HepG2 (cell line): ENCODE measurements around the gene TBC1D24. TPM values are rescaled to one million over a fixed set of nuclear protein-coding genes. Genes with fewer than 3 reads are reported as not detected.

ENCODE experiments used
- ATAC-seq: fragments of 200-7000 bp; cut with Tn5 transposase; 3 replicates; pipeline ENCODE4 v1.9.1; 2020; ENCODE audit warnings: mild to moderate bottlenecking, moderate library complexity
- BruUV-seq: library from RNA; stranded (reverse); fragments of 400-500 nt; replicated peaks from 2 replicates; lab custom pipeline; 2021; lab: Mats Ljungman, UMichigan
- CTCF ChIA-PET: fragments of 300-600 bp; formaldehyde crosslinking; extraction: SDS; loops from one replicate; lab custom pipeline; 2021; ENCODE audit warnings: low total read pairs, inconsistent platforms, low intra/inter-chr PET ratio; lab: Yijun Ruan, JAX
- POLR2A ChIA-PET: fragments of 350-600 bp; sonication (Branson Sonifier 250); formaldehyde crosslinking; loops from one replicate; lab custom pipeline; 2020; ENCODE audit warnings: antibody characterized with exemption, inconsistent platforms; lab: Yijun Ruan, JAX
- DNase-seq: peaks from one replicate; pipeline ENCODE4 v3.0.0-alpha.2; 2015; ENCODE audit warnings: low spot score
- FAIRE-seq: peaks from 3 replicates; lab custom pipeline; 2011; peaks lifted over from hg19 to GRCh38; lab: Jason Lieb, UNC
- H2AFZ ChIP-seq: one replicate; pipeline ENCODE4 v1.6.1; 2011; ENCODE audit warnings: low read length, inconsistent platforms
- H3K27ac ChIP-seq: fragments of 300-600 bp; 3 replicates; pipeline ENCODE4 v1.8.0; 2011; ENCODE audit warnings: mixed run types, mild to moderate bottlenecking, mixed read lengths, low read length, inconsistent platforms; ENCODE audit not compliant: insufficient read depth; ENCODE audit errors: extremely low read length
- H3K27me3 ChIP-seq, 2 experiments: fragments of 200-600 bp in 1 of 2; 2 replicates in 1 of 2; 3 replicates in 1 of 2; pipeline versions ENCODE4 v1.6.0 to v1.8.0; 2011; ENCODE audit warnings: low read length in 2 of 2, mild to moderate bottlenecking in 2 of 2, moderate library complexity in 2 of 2, inconsistent platforms in 1 of 2; ENCODE audit not compliant: insufficient read depth in 2 of 2, control insufficient read depth in 1 of 2
- H3K36me3 ChIP-seq, 2 experiments: fragments of 200-600 bp in 1 of 2; replicated peaks in 1 of 2; 2 replicates in 1 of 2; 3 replicates in 1 of 2; pipeline versions ENCODE4 v1.5.1 to v1.8.0; 2011; ENCODE audit warnings: low read length in 2 of 2, inconsistent platforms in 1 of 2; ENCODE audit not compliant: insufficient read depth in 2 of 2, control insufficient read depth in 1 of 2
- H3K4me1 ChIP-seq: 2 replicates; pipeline ENCODE4 v1.5.1; 2012; ENCODE audit warnings: low read length, inconsistent platforms; ENCODE audit not compliant: insufficient read depth
- H3K4me2 ChIP-seq: 2 replicates; pipeline ENCODE4 v1.6.0; 2011; ENCODE audit warnings: low read depth, low read length, inconsistent platforms
- H3K4me3 ChIP-seq, 3 experiments: fragments of 200-600 bp in 1 of 3; sonication (generic), shearing (Covaris generic) in 1 of 3; replicated peaks in 1 of 3; 2 replicates each; pipeline ENCODE4 v1.5.1; 2011 to 2016; ENCODE audit warnings: low read length in 3 of 3, inconsistent platforms in 2 of 3, low read depth in 2 of 3, mild to moderate bottlenecking in 2 of 3, control low read depth in 1 of 3, mixed read lengths in 1 of 3; ENCODE audit not compliant: insufficient read depth in 1 of 3
- H3K79me2 ChIP-seq: one replicate; pipeline ENCODE4 v1.6.1; 2011; ENCODE audit warnings: low read length, inconsistent platforms; ENCODE audit not compliant: insufficient read depth
- H3K9ac ChIP-seq: 2 replicates; pipeline ENCODE4 v1.6.0; 2011; ENCODE audit warnings: mild to moderate bottlenecking, low read depth, low read length, inconsistent platforms; ENCODE audit not compliant: insufficient read depth
- H3K9me3 ChIP-seq: 2 replicates; pipeline ENCODE4 v1.5.1; 2012; ENCODE audit warnings: mild to moderate bottlenecking, low read length
- H4K20me1 ChIP-seq: 2 replicates; pipeline ENCODE4 v1.6.0; 2011; ENCODE audit warnings: inconsistent platforms, mild to moderate bottlenecking, low read length, moderate library complexity; ENCODE audit not compliant: insufficient read depth
- CEBPG ChIP-seq: IDR thresholded peaks from 2 replicates; pipeline ENCODE4 v1.6.1; 2016
- ELF3 ChIP-seq: IDR thresholded peaks from 2 replicates; pipeline ENCODE4 v1.6.1; 2016; ENCODE audit warnings: missing genetic modification reagents, missing compliant biosample characterization
- FOXA1 ChIP-seq, 2 experiments: fragments of 450-650 bp in 1 of 2; sonication (generic) in 1 of 2; formaldehyde crosslinking in 1 of 2; IDR thresholded peaks; 2 replicates each; pipeline versions ENCODE4 v1.4.0 to v1.6.1; 2016 to 2020; ENCODE audit warnings: missing genetic modification reagents in 1 of 2
- HOXD1 ChIP-seq: sonication (generic); formaldehyde crosslinking; IDR thresholded peaks from 2 replicates; pipeline ENCODE4 v1.5.0; 2020; ENCODE audit warnings: missing genetic modification reagents
- IKZF1 ChIP-seq: fragments of 450-650 bp; IDR thresholded peaks from 2 replicates; pipeline ENCODE4 v1.7.1; 2016
- ISX ChIP-seq: sonication (generic); formaldehyde crosslinking; conservative IDR thresholded peaks from 2 replicates; pipeline ENCODE4 v1.5.0; 2020; ENCODE audit warnings: missing genetic modification reagents
- KDM5A ChIP-seq: fragments of 200-600 bp; sonication (generic); IDR thresholded peaks from 2 replicates; pipeline ENCODE4 v1.7.0; 2018; ENCODE audit warnings: antibody characterized with exemption, mild to moderate bottlenecking, low read length, borderline replicate concordance
- MED13 ChIP-seq: sonication (generic); formaldehyde crosslinking; IDR thresholded peaks from 2 replicates; pipeline ENCODE4 v1.5.0; 2020; ENCODE audit warnings: missing genetic modification reagents
- NPAS2 ChIP-seq: sonication (generic); formaldehyde crosslinking; IDR thresholded peaks from 2 replicates; pipeline ENCODE4 v1.8.0; 2022; ENCODE audit warnings: mild to moderate bottlenecking, missing genetic modification reagents, borderline replicate concordance
- SIN3A ChIP-seq: IDR thresholded peaks from 2 replicates; pipeline ENCODE4 v1.6.1; 2011; ENCODE audit warnings: low read depth, mild to moderate bottlenecking, control low read depth, low read length, borderline replicate concordance
- TBX3 ChIP-seq: fragments of 450-650 bp; IDR thresholded peaks from 2 replicates; pipeline ENCODE4 v1.6.1; 2017; ENCODE audit warnings: antibody characterized with exemption, mild to moderate bottlenecking, inconsistent platforms, borderline replicate concordance
- ZNF232 ChIP-seq: sonication (generic); formaldehyde crosslinking; IDR thresholded peaks from 2 replicates; pipeline ENCODE4 v1.4.0; 2020; ENCODE audit warnings: missing genetic modification reagents, borderline replicate concordance
- ZNF530 ChIP-seq: sonication (generic); formaldehyde crosslinking; IDR thresholded peaks from 2 replicates; pipeline ENCODE4 v1.5.0; 2020; ENCODE audit warnings: low read depth, mild to moderate bottlenecking, missing genetic modification reagents
- ZNF598 ChIP-seq: sonication (generic); formaldehyde crosslinking; IDR thresholded peaks from 2 replicates; pipeline ENCODE4 v1.5.1; 2020; ENCODE audit warnings: mild to moderate bottlenecking, missing genetic modification reagents, borderline replicate concordance
- ZNF678 ChIP-seq: sonication (generic); formaldehyde crosslinking; IDR thresholded peaks from 2 replicates; pipeline ENCODE4 v1.4.0; 2020; ENCODE audit warnings: mild to moderate bottlenecking, missing genetic modification reagents
- WGBS: methylation state at CpG from one replicate; pipeline ENCODE4 v1.1.6; 2017; ENCODE audit warnings: low lambda C conversion rate; 5-methylcytosine and 5-hydroxymethylcytosine counted together
- in situ Hi-C: cut with HindIII; loops from 2 replicates; pipeline ENCODE4 v1.10.0; 2017; ENCODE audit warnings: low pct_unique_long_range_greater_than_20kb; ENCODE audit not compliant: extremely low pct_ligation_motif_present
- intact Hi-C: fragments of 100-400 bp; cut with micrococcal nuclease; formaldehyde crosslinking; loops from one replicate; pipeline ENCODE4 v1.10.0; 2022; ENCODE audit not compliant: unreplicated experiment
- polyA plus RNA-seq, 8 experiments: library from polyadenylated mRNA; depleted of rRNA in 3 of 8; stranded (reverse) in 7 of 8; unstranded in 1 of 8; fragments of >200 nt; fragmentation: Illumina TruSeq in 4 of 8; extraction: Trizol in 4 of 8; gene quantifications; 2 replicates each; pipeline versions ENCODE4 v1.2.1 to v1.2.3, GENCODE V29; 2011 to 2016; ENCODE audit warnings: low read depth in 4 of 8, missing spikeins in 1 of 8, mixed read lengths in 1 of 8; ENCODE audit not compliant: insufficient read depth in 1 of 8
- total RNA-seq, 5 experiments: library from RNA; depleted of rRNA; stranded (reverse); fragments of >200 nt; fragmentation: Illumina TruSeq; extraction: Trizol; gene quantifications; 2 replicates each; pipeline ENCODE4 v1.2.3, GENCODE V29; 2016; ENCODE audit warnings: low read depth in 1 of 5
- TF ChIP-seq, protein P1 (sequence below): sonication (generic); formaldehyde crosslinking; conservative IDR thresholded peaks from 2 replicates; pipeline ENCODE4 v1.4.0; 2020; ENCODE audit warnings: missing genetic modification reagents

Gene TBC1D24
- total and polyA plus RNA-seq, 2 of the 13 experiments (the other 11 are each of a cell fraction or from before 2014, with no cell fraction given), result 7.7 to 13.7 TPM

- H3K79me2 ChIP-seq, result no peaks in the 10 kb centered on the region
- no peak overlapping the region for H3K4me2 ChIP-seq
- in situ Hi-C loops (no loop called here), intact Hi-C loops (no loop called here)
- H3K27ac ChIP-seq, result no peak overlapping the region
- FAIRE-seq (no peak), ATAC-seq (no peak), DNase-seq (no peak)
- no peak for TF ChIP-seq IKZF1
- no peak for TF ChIP-seq TBX3
- TF ChIP-seq MED13 (CRISPR knock-in tag), result no peak
- no peak for TF ChIP-seq ISX (CRISPR knock-in tag)
- no peak for TF ChIP-seq ZNF232 (CRISPR knock-in tag)
- no peaks in the 10 kb centered on the region for H3K27me3 ChIP-seq
- no peaks in the 10 kb centered on the region for H3K9me3 ChIP-seq
- POLR2A ChIA-PET, result no interaction called here
- no TSS peak for BruUV-seq
- H3K4me1 ChIP-seq, result peaks cover 22% of the 10 kb centered on the region
- WGBS, result 92% methylated on average over 4 of the region's 6 CpGs
- H2AFZ ChIP-seq, result no peak overlapping the region
- H3K9ac ChIP-seq, result no peak overlapping the region
- H4K20me1 ChIP-seq, result no peaks in the 10 kb centered on the region
- H3K36me3 ChIP-seq, result peaks cover 14 to 29% of the 10 kb centered on the region in 2 experiments; a peak in 4 of 5 replicates
- H3K4me3 ChIP-seq, result no peak overlapping the region
- CTCF ChIA-PET, result no interaction called here
These were observed 24.5 kb downstream of the TBC1D24 start for GRCh38 chr16:2499454-2499853.

DNA sequence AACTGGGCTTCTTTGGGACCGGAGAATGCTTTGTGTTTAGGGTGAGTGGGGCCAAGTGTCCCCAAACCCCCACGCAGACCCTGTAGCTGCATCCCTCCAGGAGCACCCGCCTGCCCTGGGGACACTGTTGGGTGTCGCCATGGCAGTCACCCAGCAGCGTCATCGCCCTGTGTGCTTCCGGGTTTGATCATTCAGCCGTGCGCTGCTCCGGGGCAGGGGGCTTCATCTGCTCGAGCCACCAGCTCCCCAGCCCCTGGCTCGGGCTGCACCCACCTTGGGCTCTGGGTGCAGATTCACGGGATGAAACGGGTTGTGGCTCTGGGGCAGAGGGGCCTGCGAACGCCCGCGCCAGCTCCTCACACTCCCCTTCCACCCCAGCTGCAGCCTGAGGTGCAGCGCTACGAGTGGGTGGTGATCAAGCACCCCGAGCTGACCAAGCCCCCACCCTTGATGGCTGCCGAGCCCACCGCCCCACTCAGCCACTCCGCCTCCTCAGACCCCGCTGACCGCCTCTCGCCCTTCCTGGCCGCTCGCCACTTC, 25.0 kb downstream of the TBC1D24 start:
- Histone ChIP-seq H3K4me3 (no peak overlapping the region), H3K9ac (no peak overlapping the region), H3K4me2 (no peak overlapping the region), H4K20me1 (no peaks in the 10 kb centered on the region), H3K79me2 (no peaks in the 10 kb centered on the region), H3K36me3 (peaks cover 14 to 29% of the 10 kb centered on the region in 2 experiments; a peak in 4 of 5 replicates), H3K4me1 (peaks cover 22% of the 10 kb centered on the region), H3K27ac (no peak overlapping the region), H2AFZ (no peak overlapping the region), H3K27me3 (no peaks in the 10 kb centered on the region), H3K9me3 (no peaks in the 10 kb centered on the region)
- no peak for DNase-seq
- in situ Hi-C loops (loop anchor here (5.0 kb wide), 1 partner anchor 73 kb away; the partner anchor contains the start of gene CCNF), intact Hi-C loops (loop anchor here (10.0 kb wide), 1 partner anchor 155 kb away; the partner anchor contains the start of gene ABCA3)
- no peak for ATAC-seq
- no peak for FAIRE-seq
- TF ChIP-seq NPAS2 (CRISPR knock-in tag), result no peak
- no peak for TF ChIP-seq ZNF678 (CRISPR knock-in tag)
- no peak for TF ChIP-seq ZNF598 (CRISPR knock-in tag)
- no peak for TF ChIP-seq CEBPG (CRISPR knock-in tag)
- TF ChIP-seq ZNF530, result no peak
- TF ChIP-seq KDM5A, result no peak
- TF ChIP-seq SIN3A, result no peak
- TF ChIP-seq, protein P1, sequence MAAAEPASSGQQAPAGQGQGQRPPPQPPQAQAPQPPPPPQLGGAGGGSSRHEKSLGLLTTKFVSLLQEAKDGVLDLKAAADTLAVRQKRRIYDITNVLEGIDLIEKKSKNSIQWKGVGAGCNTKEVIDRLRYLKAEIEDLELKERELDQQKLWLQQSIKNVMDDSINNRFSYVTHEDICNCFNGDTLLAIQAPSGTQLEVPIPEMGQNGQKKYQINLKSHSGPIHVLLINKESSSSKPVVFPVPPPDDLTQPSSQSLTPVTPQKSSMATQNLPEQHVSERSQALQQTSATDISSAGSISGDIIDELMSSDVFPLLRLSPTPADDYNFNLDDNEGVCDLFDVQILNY (CRISPR knock-in tag), result no peak
- TF ChIP-seq ELF3 (CRISPR knock-in tag), result no peak
- TF ChIP-seq HOXD1 (CRISPR knock-in tag), result no peak
- no peak for TF ChIP-seq FOXA1 (IDR thresholded peaks at IDR 0.05)
- TF ChIP-seq FOXA1 (CRISPR knock-in tag; IDR thresholded peaks at IDR 0.05), result no peak
- ChIA-PET POLR2A (no interaction called here), CTCF (interaction anchor here (2.2 kb wide), 1 partner anchor 70 kb away, joined by 9 read pairs; the partner anchor contains the start of gene CCNF)
- WGBS, result 100% methylated on average over 13 of the region's 29 CpGs
- BruUV-seq, result no TSS peak
